Raji (cell line): ENCODE results near the gene NUSAP1.

Experiments
- POLR2A ChIP-seq: IDR thresholded peaks from 2 replicates; pipeline ENCODE4 v1.6.1; 2011; ENCODE audit warnings: low read depth, low read length, control low read depth; ENCODE audit not compliant: insufficient read depth

NUSAP1 gene

GRCh38 chr15:41332194-41333025 lies at the start of gene NUSAP1, which contains the start of gene OIP5:
Gene NUSAP1 (plus strand): TSS chr15:41332881. CDS start chr15:41332958, 77 bp downstream.
Gene OIP5 (minus strand): TSS chr15:41332591. CDS start chr15:41332561, 30 bp downstream.
- TF ChIP-seq POLR2A: peak; percentile 99

DNA sequence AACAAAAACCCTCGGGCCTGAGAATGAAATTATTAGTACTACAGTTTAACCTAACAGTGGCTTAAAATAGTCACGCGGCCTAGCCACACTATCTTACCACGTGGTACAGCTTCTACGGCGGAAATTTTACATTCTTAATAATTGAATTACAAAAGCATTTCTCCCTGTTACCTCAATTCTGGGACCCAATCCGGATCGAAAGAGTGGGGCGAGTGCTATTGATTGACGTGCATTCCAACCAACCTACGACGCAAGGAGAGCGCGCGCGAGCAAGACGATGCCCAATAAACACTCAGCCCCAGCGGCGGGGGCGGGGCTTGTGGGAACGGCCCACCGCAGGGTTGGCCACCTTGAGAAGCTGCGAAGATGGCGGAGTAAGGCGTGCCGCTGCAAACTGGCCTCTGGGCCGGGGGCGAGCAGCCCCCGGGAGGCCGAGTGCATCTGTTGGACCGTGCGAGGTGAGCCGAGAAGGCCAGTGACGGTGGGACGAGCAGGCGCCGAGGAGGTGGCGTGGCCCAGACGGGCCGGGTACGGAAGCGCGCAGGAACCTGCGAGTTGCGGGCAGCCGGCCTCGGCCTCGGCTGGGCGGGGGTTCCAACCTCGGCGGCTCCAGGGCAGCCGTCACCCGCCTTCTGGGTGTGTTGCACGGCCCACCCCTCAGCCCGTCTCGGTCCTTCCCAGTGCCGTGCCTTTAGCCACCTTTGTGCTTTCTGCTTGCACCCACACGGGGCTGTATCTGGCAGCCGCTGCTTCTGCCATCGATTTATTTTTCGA lies 48.8 kb upstream of the NUSAP1 start:
- TF ChIP-seq POLR2A: peak; percentile 92

GRCh38 chr15:41284427-41285177 lies 48.1 kb upstream of the NUSAP1 start:
- no peak for TF ChIP-seq POLR2A

- TF ChIP-seq POLR2A: no peak
Observed at GRCh38 chr15:41285285-41285684, 47.4 kb upstream of the NUSAP1 start.

GRCh38 chr15:41286665-41287333 lies 45.9 kb upstream of the NUSAP1 start:
- TF ChIP-seq POLR2A: no peak

GRCh38 chr15:41288464-41288863 lies 44.2 kb upstream of the NUSAP1 start:
- no peak for TF ChIP-seq POLR2A

GRCh38 chr15:41289953-41290352 lies 42.7 kb upstream of the NUSAP1 start:
- TF ChIP-seq POLR2A: no peak

GRCh38 chr15:41291065-41291631 lies 41.5 kb upstream of the NUSAP1 start:
- no peak for TF ChIP-seq POLR2A

DNA sequence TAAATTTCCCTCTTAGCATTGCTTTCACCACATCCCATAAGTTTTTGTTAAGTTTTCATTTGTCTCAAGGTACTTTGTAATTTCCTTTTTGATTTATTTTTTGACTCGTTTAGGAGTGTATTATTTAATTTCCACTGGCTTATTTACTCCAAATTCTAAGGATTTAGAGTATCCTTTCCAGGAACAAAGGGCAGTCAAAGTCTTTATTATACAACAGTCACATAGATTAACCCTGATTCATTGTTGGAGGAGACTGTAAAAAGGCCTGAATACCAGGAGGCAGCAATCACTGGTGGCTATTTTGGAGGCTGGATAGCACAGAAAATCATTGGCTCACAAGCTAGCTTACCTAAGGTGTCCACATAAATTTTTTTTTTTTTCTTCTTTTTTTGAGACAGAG lies 40.2 kb upstream of the NUSAP1 start:
- TF ChIP-seq POLR2A: no peak

GRCh38 chr15:41301587-41301986 lies 31.1 kb upstream of the NUSAP1 start:
- no peak for TF ChIP-seq POLR2A

DNA sequence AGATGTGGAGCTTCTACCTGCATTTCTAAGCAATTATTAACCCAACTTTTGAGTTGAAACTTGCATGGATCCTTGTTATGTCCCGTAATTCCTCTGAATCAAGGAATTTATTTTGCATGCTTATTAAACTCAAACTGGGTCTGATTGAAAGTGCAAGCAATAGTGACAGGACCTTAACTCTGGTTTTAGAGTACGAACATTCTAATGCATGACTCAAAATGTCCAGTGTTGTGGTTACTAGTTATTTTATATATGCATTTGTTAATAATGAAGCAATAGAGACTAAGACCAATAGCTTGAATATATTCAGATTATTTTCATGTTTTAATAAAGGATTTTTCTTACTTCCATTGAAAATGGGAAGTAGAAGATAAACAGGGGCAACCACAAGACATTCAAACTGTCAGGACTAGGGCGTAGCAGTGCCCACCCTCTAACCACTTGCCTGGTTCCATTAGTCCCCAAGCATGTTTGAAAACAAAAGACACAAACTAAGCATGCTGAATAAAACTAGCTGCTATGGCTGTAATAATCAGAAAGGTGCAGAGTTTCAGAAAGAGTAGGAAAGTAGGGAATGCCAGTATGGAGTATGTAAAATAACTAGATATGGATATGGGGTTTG lies 28.4 kb upstream of the NUSAP1 start:
- TF ChIP-seq POLR2A: no peak

DNA sequence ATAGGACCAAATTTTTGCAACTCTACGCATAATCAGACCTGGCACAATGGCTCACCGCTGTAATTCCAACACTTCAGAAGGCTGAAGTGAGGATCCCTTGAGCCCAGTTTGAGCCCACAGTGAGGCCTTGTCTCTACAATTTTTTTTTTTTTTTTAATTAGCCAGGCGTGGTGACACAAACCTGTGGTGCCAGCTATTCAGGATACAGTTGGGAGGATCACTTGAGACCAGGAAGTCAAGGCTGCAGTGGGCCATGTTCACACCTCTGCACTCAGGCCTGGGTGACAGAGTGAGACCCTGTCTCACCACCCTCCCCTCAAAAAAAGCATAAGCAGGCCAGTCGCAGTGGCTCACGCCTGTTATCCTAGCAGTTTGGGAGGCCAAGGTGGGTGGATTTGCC lies 25.0 kb upstream of the NUSAP1 start:
- no peak for TF ChIP-seq POLR2A

DNA sequence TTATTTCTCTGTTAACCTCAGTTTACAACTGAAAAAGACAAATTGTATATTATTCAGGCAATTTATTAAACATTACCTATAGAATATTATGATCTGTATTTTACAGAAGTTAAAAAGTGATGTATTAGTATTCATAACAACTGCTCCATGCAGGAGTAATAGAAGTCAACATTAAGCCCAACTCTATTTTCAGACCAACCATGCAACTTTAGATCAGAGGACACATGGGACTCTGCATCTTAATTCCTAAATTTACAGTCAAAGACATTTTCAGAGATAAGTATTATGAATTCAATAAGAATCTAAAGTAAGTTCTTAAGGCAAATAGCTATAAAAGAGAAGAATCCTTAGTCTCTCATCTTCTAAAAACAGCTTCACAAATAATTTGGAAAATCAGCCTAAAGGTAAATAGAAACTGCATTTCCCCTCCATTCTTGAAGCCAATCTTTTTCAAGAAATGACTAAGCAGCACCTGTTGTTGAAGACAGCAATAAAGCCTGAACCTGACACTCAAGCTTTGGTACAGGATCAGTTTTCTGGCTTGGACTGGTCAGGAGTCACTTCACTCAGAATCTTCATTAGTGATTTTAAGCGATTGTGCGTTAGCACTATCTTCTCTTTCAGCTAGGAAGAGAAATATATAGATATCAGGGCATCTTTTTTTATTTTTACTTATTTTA lies 23.3 kb upstream of the NUSAP1 start:
- no peak for TF ChIP-seq POLR2A
